K562 (cell line): Measurements from ENCODE around the gene PAXIP1. TPM values are rescaled to one million over a fixed set of nuclear protein-coding genes. Genes with fewer than 3 reads are reported as not detected.

Experiments
- BDP1 ChIP-seq: IDR thresholded peaks from 3 replicates; pipeline ENCODE4 v1.6.1; 2011; ENCODE audit not compliant: insufficient read length, insufficient read depth
- CXXC5 ChIP-seq: fragments of 250-450 bp; sonication (Bioruptor Pico); IDR thresholded peaks from 2 replicates; pipeline ENCODE4 v1.8.0; 2022; ENCODE audit warnings: inconsistent platforms, mild to moderate bottlenecking, moderate library complexity
- FOS ChIP-seq: IDR thresholded peaks from 3 replicates; pipeline ENCODE4 v1.6.1; 2011; ENCODE audit not compliant: insufficient read length; ENCODE audit errors: extremely low read depth
- HDGF ChIP-seq: fragments of 450-650 bp; IDR thresholded peaks from 2 replicates; pipeline ENCODE4 v1.6.1; 2016
- JUND ChIP-seq, 2 experiments: IDR thresholded peaks; 2 replicates in 1 of 2; 3 replicates in 1 of 2; pipeline ENCODE4 v1.6.1; 2011; ENCODE audit warnings: borderline replicate concordance in 2 of 2, low read depth in 2 of 2, low read length in 2 of 2, improper control_type of control experiment in 1 of 2, missing biosample characterization in 1 of 2, missing genetic modification characterization in 1 of 2, missing genetic modification reagents in 1 of 2
- KDM5B ChIP-seq: fragments of 200-600 bp; sonication (generic); IDR thresholded peaks from 2 replicates; pipeline ENCODE4 v1.6.1; 2012; ENCODE audit warnings: low read depth, mild to moderate bottlenecking, moderate library complexity, low read length, control low read depth, inconsistent platforms; ENCODE audit not compliant: insufficient replicate concordance
- MED1 ChIP-seq: sonication (generic); formaldehyde crosslinking; IDR thresholded peaks from 2 replicates; pipeline ENCODE4 v1.8.1; 2023; ENCODE audit warnings: missing genetic modification reagents, borderline replicate concordance
- RAD51 ChIP-seq: fragments of 450-650 bp; IDR thresholded peaks from 2 replicates; pipeline ENCODE4 v1.7.1; 2016; ENCODE audit warnings: low read depth, mild to moderate bottlenecking, borderline replicate concordance
- RBBP5 ChIP-seq: fragments of 200-600 bp; sonication (generic); IDR thresholded peaks from 2 replicates; pipeline ENCODE4 v1.6.1; 2012; ENCODE audit warnings: borderline replicate concordance, mild to moderate bottlenecking, low read length, control low read depth, inconsistent platforms; ENCODE audit not compliant: insufficient read depth, poor library complexity, severe bottlenecking
- ZBTB40 ChIP-seq, 2 experiments: fragments of 450-650 bp in 1 of 2; sonication (generic) in 1 of 2; formaldehyde crosslinking in 1 of 2; IDR thresholded peaks; 2 replicates each; pipeline versions ENCODE4 v1.7.1 to v1.9.0; 2016 to 2022; ENCODE audit warnings: inconsistent platforms in 1 of 2, mild to moderate bottlenecking in 1 of 2, missing genetic modification reagents in 1 of 2
- polyA plus RNA-seq, 8 experiments: library from polyadenylated mRNA; depleted of rRNA in 4 of 8; stranded (reverse) in 5 of 8; unstranded in 3 of 8; fragments of >200 nt; fragmentation: Nextera tagmentation in 2 of 8; fragmentation: Illumina TruSeq in 1 of 8; extraction: Ambion mirVana in 2 of 8; extraction: Trizol in 1 of 8; gene quantifications; 2 replicates each; pipeline versions ENCODE4 v1.2.1 to v1.2.3, GENCODE V29; 2011 to 2014; ENCODE audit warnings: inconsistent platforms in 1 of 8, missing spikeins in 1 of 8
- total RNA-seq, 7 experiments: library from RNA; depleted of rRNA in 6 of 7; stranded (reverse); fragments of >200 nt in 6 of 7; fragmentation: Illumina TruSeq in 2 of 7; extraction: Trizol in 2 of 7; gene quantifications; 2 replicates each; pipeline versions ENCODE4 v1.2.1 to v1.2.3, GENCODE V29; 2011 to 2021; ENCODE audit warnings: low replicate concordance in 1 of 7
- TF ChIP-seq, protein P1 (sequence below): fragments of 250-450 bp; sonication (Bioruptor Pico); IDR thresholded peaks from 2 replicates; pipeline ENCODE4 v1.4.0; 2020; ENCODE audit warnings: mild to moderate bottlenecking, moderate library complexity, borderline replicate concordance
- TF ChIP-seq, protein P2 (sequence below): fragments of 250-450 bp; sonication (Bioruptor Pico); IDR thresholded peaks from 2 replicates; pipeline ENCODE4 v1.8.0; 2021; ENCODE audit warnings: borderline replicate concordance, mild to moderate bottlenecking, moderate library complexity; ENCODE audit not compliant: poor library complexity, severe bottlenecking

PAXIP1 gene
- total and polyA plus RNA-seq, 9 of the 15 experiments (the other 6 are each of a cell fraction or from before 2014, with no cell fraction given): 9.7 to 37.9 (median 28.4) TPM

DNA sequence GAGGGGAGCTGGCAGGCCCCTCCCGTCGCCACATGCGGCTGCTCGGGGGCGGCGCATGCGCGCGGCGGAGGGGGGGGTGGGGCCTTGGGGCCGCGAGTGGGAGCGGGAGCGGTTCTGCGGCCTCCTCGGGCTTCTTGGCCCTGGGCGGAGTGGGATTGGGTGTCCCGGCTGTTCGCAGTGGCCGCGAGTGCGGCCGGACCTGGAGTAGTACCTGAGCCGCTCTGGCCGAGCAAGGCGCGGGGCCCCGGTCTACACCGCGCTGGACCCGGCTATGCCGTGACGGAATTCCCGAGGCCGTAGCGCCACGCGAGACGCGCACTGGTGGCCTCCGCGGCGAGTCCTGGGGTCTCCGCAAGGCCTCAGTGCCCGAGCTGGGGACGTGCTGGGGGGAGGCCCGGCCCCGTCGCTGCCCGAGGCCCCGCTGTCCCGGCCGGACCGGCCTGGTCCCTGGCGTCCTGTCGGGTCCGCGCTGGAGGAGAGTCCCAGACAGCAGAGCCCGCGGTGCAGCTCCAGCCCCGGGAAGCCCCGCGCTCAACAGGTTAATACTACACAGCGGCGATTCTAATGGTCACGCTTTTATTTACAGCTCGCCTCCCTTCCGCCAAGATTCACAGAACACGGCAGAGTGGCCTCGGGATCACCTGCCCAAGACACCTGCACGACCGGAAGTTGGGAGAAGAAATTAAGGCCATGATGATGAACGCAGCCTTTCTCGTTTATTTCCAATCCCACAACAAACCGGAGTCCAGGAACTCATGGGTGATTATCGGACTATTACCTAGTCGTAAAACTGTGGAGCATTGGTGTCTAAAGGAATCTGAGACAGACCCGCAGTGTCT is 671 bp upstream of the PAXIP1 start (continued):
- TF ChIP-seq, protein P1, sequence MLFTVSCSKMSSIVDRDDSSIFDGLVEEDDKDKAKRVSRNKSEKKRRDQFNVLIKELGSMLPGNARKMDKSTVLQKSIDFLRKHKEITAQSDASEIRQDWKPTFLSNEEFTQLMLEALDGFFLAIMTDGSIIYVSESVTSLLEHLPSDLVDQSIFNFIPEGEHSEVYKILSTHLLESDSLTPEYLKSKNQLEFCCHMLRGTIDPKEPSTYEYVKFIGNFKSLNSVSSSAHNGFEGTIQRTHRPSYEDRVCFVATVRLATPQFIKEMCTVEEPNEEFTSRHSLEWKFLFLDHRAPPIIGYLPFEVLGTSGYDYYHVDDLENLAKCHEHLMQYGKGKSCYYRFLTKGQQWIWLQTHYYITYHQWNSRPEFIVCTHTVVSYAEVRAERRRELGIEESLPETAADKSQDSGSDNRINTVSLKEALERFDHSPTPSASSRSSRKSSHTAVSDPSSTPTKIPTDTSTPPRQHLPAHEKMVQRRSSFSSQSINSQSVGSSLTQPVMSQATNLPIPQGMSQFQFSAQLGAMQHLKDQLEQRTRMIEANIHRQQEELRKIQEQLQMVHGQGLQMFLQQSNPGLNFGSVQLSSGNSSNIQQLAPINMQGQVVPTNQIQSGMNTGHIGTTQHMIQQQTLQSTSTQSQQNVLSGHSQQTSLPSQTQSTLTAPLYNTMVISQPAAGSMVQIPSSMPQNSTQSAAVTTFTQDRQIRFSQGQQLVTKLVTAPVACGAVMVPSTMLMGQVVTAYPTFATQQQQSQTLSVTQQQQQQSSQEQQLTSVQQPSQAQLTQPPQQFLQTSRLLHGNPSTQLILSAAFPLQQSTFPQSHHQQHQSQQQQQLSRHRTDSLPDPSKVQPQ (CRISPR knock-in tag): no peak
- TF ChIP-seq KDM5B (peak; percentile 87), JUND (IDR thresholded peaks at IDR 0.05; ENCODE audit: borderline replicate concordance, low read depth, low read length) (no peak), JUND (tag; IDR thresholded peaks at IDR 0.05; ENCODE audit: borderline replicate concordance, low read depth, low read length) (0 out of 3 replicates have a peak, but pooled peaks have one; percentile 17), CXXC5 (CRISPR knock-in tag) (peak; percentile 54; the same call in 1 of the 2 replicates), RBBP5 (peak; percentile 89), ZBTB40 (IDR thresholded peaks at IDR 0.05) (peak; percentile 60; the same call in 1 of the 2 replicates), ZBTB40 (CRISPR knock-in tag; IDR thresholded peaks at IDR 0.05) (no peak), HDGF (no peak), MED1 (CRISPR knock-in tag) (no peak), BDP1 (no peak), RAD51 (no peak), FOS (no peak)
- TF ChIP-seq, protein P2, sequence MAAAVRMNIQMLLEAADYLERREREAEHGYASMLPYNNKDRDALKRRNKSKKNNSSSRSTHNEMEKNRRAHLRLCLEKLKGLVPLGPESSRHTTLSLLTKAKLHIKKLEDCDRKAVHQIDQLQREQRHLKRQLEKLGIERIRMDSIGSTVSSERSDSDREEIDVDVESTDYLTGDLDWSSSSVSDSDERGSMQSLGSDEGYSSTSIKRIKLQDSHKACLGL (CRISPR knock-in tag): no peak
